DMS153 treated with DMSO at 0.1 percent for 48 hours (cell line): ENCODE measurements around the gene ABCC5.

Experiments used
- DNase-seq: peaks from one replicate; lab custom pipeline; 2025; ENCODE audit not compliant: unreplicated experiment; lab: John Stamatoyannopoulos, UW

ABCC5 gene

GRCh38 chr3:183927059-183927458 is 90.6 kb downstream of the ABCC5 start:
- DNase-seq, result no peak

- DNase-seq, result no peak
Observed at GRCh38 chr3:183924956-183925355, 92.7 kb downstream of the ABCC5 start.

GRCh38 chr3:183924543-183924942 is 93.1 kb downstream of the ABCC5 start:
- DNase-seq, result no peak

GRCh38 chr3:183922421-183922820 is 95.3 kb downstream of the ABCC5 start:
- DNase-seq, result no peak

GRCh38 chr3:183921096-183921495 is 96.6 kb downstream of the ABCC5 start:
- no peak for DNase-seq

GRCh38 chr3:183920416-183920815 is 97.3 kb downstream of the ABCC5 start:
- DNase-seq, result no peak

- no peak for DNase-seq
Observed at GRCh38 chr3:183918178-183918577, 99.5 kb downstream of the ABCC5 start.

- no peak for DNase-seq
Observed at GRCh38 chr3:183917776-183918175, 99.9 kb downstream of the ABCC5 start.

GRCh38 chr3:183914856-183915255 is 102.8 kb downstream of the ABCC5 start:
- no peak for DNase-seq

- no peak for DNase-seq
Observed at GRCh38 chr3:183913580-183913920, 104.1 kb downstream of the ABCC5 start.

- no peak for DNase-seq
Observed at GRCh38 chr3:183912895-183913579, 104.6 kb downstream of the ABCC5 start.

GRCh38 chr3:183911763-183912506 is 105.7 kb downstream of the ABCC5 start:
- DNase-seq, result no peak

- DNase-seq, result no peak
Observed at GRCh38 chr3:183911087-183911486, 106.6 kb downstream of the ABCC5 start.

- no peak for DNase-seq
Observed at GRCh38 chr3:183909030-183909600, 108.6 kb downstream of the ABCC5 start.

- DNase-seq, result no peak
Observed at GRCh38 chr3:183907911-183908331, 109.8 kb downstream of the ABCC5 start.

- no peak for DNase-seq
Observed at GRCh38 chr3:183907176-183907575, 110.5 kb downstream of the ABCC5 start.

- no peak for DNase-seq
Observed at GRCh38 chr3:183906234-183906921, 111.3 kb downstream of the ABCC5 start.

GRCh38 chr3:183904833-183905780 is 112.6 kb downstream of the ABCC5 start:
- no peak for DNase-seq

GRCh38 chr3:183898028-183898431 is 119.7 kb downstream of the ABCC5 start:
- DNase-seq, result no peak

- DNase-seq, result no peak
Observed at GRCh38 chr3:183897606-183898005, 120.1 kb downstream of the ABCC5 start.

GRCh38 chr3:183896610-183897009 is 121.1 kb downstream of the ABCC5 start:
- no peak for DNase-seq
